PC-9 (cell line): Measurements from ENCODE around the gene UNC119. TPM values are rescaled to one million over a fixed set of nuclear protein-coding genes. Genes with fewer than 3 reads are reported as not detected.
A peak's percentile ranks its signal among the peaks of the same experiment; 100 is the strongest.

ENCODE experiments used
- BruUV-seq: library from RNA; stranded (reverse); fragments of 400-500 nt; replicated peaks from 2 replicates; lab custom pipeline; 2021; lab: Mats Ljungman, UMichigan
- CTCF ChIA-PET: fragments of 300-600 bp; sonication (Branson Sonifier 250); formaldehyde crosslinking; loops from one replicate; lab custom pipeline; 2022; ENCODE audit warnings: antibody characterized with exemption; lab: Charles Lee
- POLR2A ChIA-PET: fragments of 300-600 bp; sonication (Branson Sonifier 250); formaldehyde crosslinking; loops from one replicate; lab custom pipeline; 2022; ENCODE audit warnings: antibody characterized with exemption; ENCODE audit not compliant: unreplicated experiment; lab: Charles Lee
- DNase-seq, 2 experiments: peaks; one replicate each; pipeline versions ENCODE4 v3.0.0 to v3.0.0-alpha.2; 2015 to 2022; ENCODE audit warnings: mixed read lengths in 1 of 2
- H2AFZ ChIP-seq: fragments of 200-600 bp; sonication (generic); 2 replicates; pipeline ENCODE4 v1.8.1; 2017; ENCODE audit warnings: antibody characterized with exemption
- H3F3A ChIP-seq: fragments of 200-600 bp; sonication (generic); 2 replicates; pipeline ENCODE4 v1.8.1; 2017; ENCODE audit warnings: antibody characterized with exemption, mild to moderate bottlenecking, low read depth; ENCODE audit not compliant: insufficient read depth
- H3K27ac ChIP-seq: fragments of 200-600 bp; sonication (generic); 2 replicates; pipeline ENCODE4 v1.6.1; 2016; ENCODE audit warnings: mixed run types
- H3K27me3 ChIP-seq: fragments of 200-600 bp; sonication (generic); 2 replicates; pipeline ENCODE4 v1.6.1; 2016; ENCODE audit warnings: low read depth, mixed run types; ENCODE audit not compliant: insufficient read depth
- H3K36me3 ChIP-seq: fragments of 200-600 bp; sonication (generic); 2 replicates; pipeline ENCODE4 v1.6.1; 2016; ENCODE audit warnings: low read depth, mixed run types
- H3K4me1 ChIP-seq: fragments of 200-600 bp; sonication (generic); replicated peaks from 2 replicates; pipeline ENCODE4 v1.6.1; 2016; ENCODE audit warnings: mixed run types; ENCODE audit not compliant: insufficient read depth
- H3K4me2 ChIP-seq: fragments of 200-600 bp; sonication (generic); 2 replicates; pipeline ENCODE4 v1.6.1; 2017; ENCODE audit warnings: mixed run types
- H3K4me3 ChIP-seq: fragments of 200-600 bp; sonication (generic); 2 replicates; pipeline ENCODE4 v1.6.1; 2016; ENCODE audit warnings: mixed run types
- H3K79me2 ChIP-seq: fragments of 200-600 bp; sonication (generic); 2 replicates; pipeline ENCODE4 v1.6.1; 2017; ENCODE audit warnings: low read depth, mixed run types
- H3K9me2 ChIP-seq: fragments of 200-600 bp; sonication (generic); 2 replicates; pipeline ENCODE4 v1.8.1; 2017; ENCODE audit warnings: mild to moderate bottlenecking; ENCODE audit not compliant: insufficient read depth
- H3K9me3 ChIP-seq: fragments of 200-600 bp; sonication (generic); 2 replicates; pipeline ENCODE4 v1.8.1; 2016; ENCODE audit warnings: low read depth; ENCODE audit not compliant: insufficient read depth
- H4K20me1 ChIP-seq: fragments of 200-600 bp; sonication (generic); 2 replicates; pipeline ENCODE4 v1.8.1; 2017; ENCODE audit not compliant: insufficient read depth
- EZH2 ChIP-seq: fragments of 200-600 bp; sonication (generic); IDR thresholded peaks from 2 replicates; pipeline ENCODE4 v1.8.0; 2017; ENCODE audit warnings: antibody characterized with exemption, low read depth
- intact Hi-C: fragments of 100-400 bp; cut with micrococcal nuclease; formaldehyde crosslinking; loops from one replicate; pipeline ENCODE4 v1.10.0; 2022; ENCODE audit not compliant: unreplicated experiment
- total RNA-seq: library from RNA; stranded (reverse); gene quantifications from 2 replicates; pipeline ENCODE4 v1.2.3, GENCODE V29; 2021
- TF ChIP-seq, protein P1 (sequence below): fragments of 200-600 bp; sonication (generic); conservative IDR thresholded peaks from 2 replicates; pipeline ENCODE4 v1.6.1; 2017; ENCODE audit warnings: mixed run types, antibody characterized with exemption, mild to moderate bottlenecking, moderate library complexity

Gene UNC119
- total RNA-seq, 1 experiment from 2014 or later, result 48.8 TPM

- peaks cover 7% of the 10 kb centered on the region; the same call in 1 of the 2 replicates for H3K4me1 ChIP-seq
- peaks cover 8% of the 10 kb centered on the region for H4K20me1 ChIP-seq
- H3K36me3 ChIP-seq, result no peaks in the 10 kb centered on the region
- H3K27ac ChIP-seq, result no peak overlapping the region
- DNase-seq, result peak; percentile 53 to 73
- TF ChIP-seq, protein P1, sequence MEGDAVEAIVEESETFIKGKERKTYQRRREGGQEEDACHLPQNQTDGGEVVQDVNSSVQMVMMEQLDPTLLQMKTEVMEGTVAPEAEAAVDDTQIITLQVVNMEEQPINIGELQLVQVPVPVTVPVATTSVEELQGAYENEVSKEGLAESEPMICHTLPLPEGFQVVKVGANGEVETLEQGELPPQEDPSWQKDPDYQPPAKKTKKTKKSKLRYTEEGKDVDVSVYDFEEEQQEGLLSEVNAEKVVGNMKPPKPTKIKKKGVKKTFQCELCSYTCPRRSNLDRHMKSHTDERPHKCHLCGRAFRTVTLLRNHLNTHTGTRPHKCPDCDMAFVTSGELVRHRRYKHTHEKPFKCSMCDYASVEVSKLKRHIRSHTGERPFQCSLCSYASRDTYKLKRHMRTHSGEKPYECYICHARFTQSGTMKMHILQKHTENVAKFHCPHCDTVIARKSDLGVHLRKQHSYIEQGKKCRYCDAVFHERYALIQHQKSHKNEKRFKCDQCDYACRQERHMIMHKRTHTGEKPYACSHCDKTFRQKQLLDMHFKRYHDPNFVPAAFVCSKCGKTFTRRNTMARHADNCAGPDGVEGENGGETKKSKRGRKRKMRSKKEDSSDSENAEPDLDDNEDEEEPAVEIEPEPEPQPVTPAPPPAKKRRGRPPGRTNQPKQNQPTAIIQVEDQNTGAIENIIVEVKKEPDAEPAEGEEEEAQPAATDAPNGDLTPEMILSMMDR, result peak; percentile 93
- no peak for TF ChIP-seq EZH2
- intact Hi-C loops, result loop anchor here (2.0 kb wide), 1 partner anchor 65 kb away; no protein-coding TSS in a partner anchor
- H3K9me2 ChIP-seq, result no peaks in the 10 kb centered on the region
- no peaks in the 10 kb centered on the region for H3K27me3 ChIP-seq
- H2AFZ ChIP-seq, result no peak overlapping the region
- peaks cover 2% of the 10 kb centered on the region; the same call in 1 of the 2 replicates for H3F3A ChIP-seq
- no peaks in the 10 kb centered on the region for H3K9me3 ChIP-seq
- no peak overlapping the region for H3K4me2 ChIP-seq
- BruUV-seq, result no TSS peak
- ChIA-PET POLR2A (no interaction called here), CTCF (interaction anchor here (0.7 kb wide), 1 partner anchor 12 kb away, joined by 5 read pairs; no protein-coding TSS in a partner anchor)
- peaks cover 5% of the 10 kb centered on the region; the same call in 1 of the 2 replicates for H3K79me2 ChIP-seq
- H3K4me3 ChIP-seq, result no peak overlapping the region
These were observed 4.6 kb downstream of the UNC119 start for GRCh38 chr17:28547623-28548416.

- Histone ChIP-seq H3K27ac (no peak overlapping the region), H3K4me2 (no peak overlapping the region), H2AFZ (no peak overlapping the region), H3K27me3 (no peaks in the 10 kb centered on the region), H3K4me1 (0 out of 2 replicates have a peak, but pooled peaks cover 7% of the 10 kb centered on the region), H3K9me3 (no peaks in the 10 kb centered on the region), H3K79me2 (peaks cover 5% of the 10 kb centered on the region; the same call in 1 of the 2 replicates), H3F3A (no peaks in the 10 kb centered on the region), H3K4me3 (no peak overlapping the region), H3K9me2 (no peaks in the 10 kb centered on the region), H4K20me1 (peaks cover 8% of the 10 kb centered on the region), H3K36me3 (no peaks in the 10 kb centered on the region)
- BruUV-seq, result no TSS peak
- intact Hi-C loops, result no loop called here
- CTCF ChIA-PET, result interaction anchor here (0.7 kb wide), 1 partner anchor 13 kb away, joined by 5 read pairs; no protein-coding TSS in a partner anchor
- TF ChIP-seq EZH2, result no peak
- TF ChIP-seq, protein P1, result no peak
- POLR2A ChIA-PET, result no interaction called here
- DNase-seq, result no peak
These were observed 5.3 kb downstream of the UNC119 start for GRCh38 chr17:28547096-28547622.

DNA sequence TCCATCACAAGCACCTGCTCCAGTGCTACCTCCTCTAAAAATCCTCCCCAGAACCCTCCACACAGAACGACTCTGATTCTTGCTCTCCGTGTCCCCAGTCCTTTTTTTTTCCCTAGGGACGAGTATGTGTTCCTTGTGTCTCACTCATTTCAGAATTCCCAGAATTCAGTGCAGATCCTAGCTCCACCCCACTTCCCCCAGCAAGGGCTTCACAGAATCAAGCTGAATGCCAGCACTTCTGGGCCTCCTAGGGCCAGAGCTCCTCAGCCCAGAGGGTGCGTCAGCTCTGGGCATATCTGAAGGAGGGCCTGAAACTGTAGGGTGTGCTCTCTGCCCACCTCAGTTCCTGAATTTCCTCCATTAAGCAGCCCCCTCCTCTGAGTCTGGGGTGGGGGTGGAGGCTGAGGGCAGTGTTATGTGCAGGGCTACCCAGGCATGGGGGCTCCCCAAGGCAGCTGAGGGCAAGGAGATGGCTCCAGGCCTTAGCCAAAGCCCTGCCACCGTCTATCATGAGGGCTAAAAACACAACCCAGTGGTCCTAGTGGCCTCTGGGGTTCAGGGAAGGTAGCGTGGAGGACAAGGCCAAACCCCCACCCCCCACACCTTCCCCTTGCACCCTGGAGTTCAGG is 6.5 kb downstream of the UNC119 start:
- ChIA-PET CTCF (no interaction called here), POLR2A (interaction anchor here (0.7 kb wide), 1 partner anchor 26 kb away, joined by 6 read pairs; no protein-coding TSS in a partner anchor)
- BruUV-seq, result no TSS peak
- no peak overlapping the region for H3K4me3 ChIP-seq
- H3K9me3 ChIP-seq, result no peaks in the 10 kb centered on the region
- H3F3A ChIP-seq, result peaks cover 5% of the 10 kb centered on the region; the same call in 1 of the 2 replicates
- H3K4me2 ChIP-seq, result no peak overlapping the region
- no peaks in the 10 kb centered on the region for H3K4me1 ChIP-seq
- H3K27me3 ChIP-seq, result no peaks in the 10 kb centered on the region
- H3K9me2 ChIP-seq, result no peaks in the 10 kb centered on the region
- intact Hi-C loops, result no loop called here
- H4K20me1 ChIP-seq, result no peaks in the 10 kb centered on the region; the same call in 1 of the 2 replicates
- no peaks in the 10 kb centered on the region for H3K79me2 ChIP-seq
- TF ChIP-seq, protein P1, result no peak
- no peak for TF ChIP-seq EZH2
- H2AFZ ChIP-seq, result no peak overlapping the region
- DNase-seq, result no peak
- H3K27ac ChIP-seq, result no peak overlapping the region
- H3K36me3 ChIP-seq, result no peaks in the 10 kb centered on the region
